Chondrocyte (in vitro differentiated cells): ENCODE measurements around the gene C2orf42. TPM values are rescaled to one million over a fixed set of nuclear protein-coding genes. Genes with fewer than 3 reads are reported as not detected.

ENCODE experiments used
- DNase-seq: peaks from one replicate; pipeline ENCODE4 v3.0.0; 2021; ENCODE audit warnings: mixed read lengths, low spot score
- H3K27ac Mint-ChIP-seq: one replicate; pipeline ENCODE4 v1.8.0; 2021; ENCODE audit warnings: mild to moderate bottlenecking, moderate library complexity, mixed read lengths; ENCODE audit not compliant: unreplicated experiment
- H3K27me3 Mint-ChIP-seq: 2 replicates; pipeline ENCODE4 v1.8.0; 2021; ENCODE audit warnings: low read depth, mixed read lengths
- H3K36me3 Mint-ChIP-seq: 2 replicates; pipeline ENCODE4 v1.8.0; 2021; ENCODE audit warnings: low read depth, mixed read lengths
- H3K4me1 Mint-ChIP-seq: 2 replicates; pipeline ENCODE4 v1.8.0; 2021; ENCODE audit warnings: low read depth, mild to moderate bottlenecking, mixed read lengths
- H3K4me3 Mint-ChIP-seq: one replicate; pipeline ENCODE4 v1.8.0; 2021; ENCODE audit warnings: mild to moderate bottlenecking, moderate library complexity, mixed read lengths; ENCODE audit not compliant: unreplicated experiment
- H3K9me3 Mint-ChIP-seq: 2 replicates; pipeline ENCODE4 v1.8.0; 2021; ENCODE audit warnings: low read depth, mixed read lengths
- total RNA-seq: library from RNA; stranded (reverse); gene quantifications from 3 replicates; pipeline ENCODE4 v1.2.1, GENCODE V29; 2021
- TF ChIP-seq, protein P1 (sequence below): fragments of 200-600 bp; sonication (generic); IDR thresholded peaks from 2 replicates; pipeline ENCODE4 v1.5.0; 2021; ENCODE audit warnings: antibody characterized with exemption, mild to moderate bottlenecking, moderate library complexity

Gene C2orf42
- total RNA-seq, 1 donor from 2014 or later: 14.3 TPM

DNA sequence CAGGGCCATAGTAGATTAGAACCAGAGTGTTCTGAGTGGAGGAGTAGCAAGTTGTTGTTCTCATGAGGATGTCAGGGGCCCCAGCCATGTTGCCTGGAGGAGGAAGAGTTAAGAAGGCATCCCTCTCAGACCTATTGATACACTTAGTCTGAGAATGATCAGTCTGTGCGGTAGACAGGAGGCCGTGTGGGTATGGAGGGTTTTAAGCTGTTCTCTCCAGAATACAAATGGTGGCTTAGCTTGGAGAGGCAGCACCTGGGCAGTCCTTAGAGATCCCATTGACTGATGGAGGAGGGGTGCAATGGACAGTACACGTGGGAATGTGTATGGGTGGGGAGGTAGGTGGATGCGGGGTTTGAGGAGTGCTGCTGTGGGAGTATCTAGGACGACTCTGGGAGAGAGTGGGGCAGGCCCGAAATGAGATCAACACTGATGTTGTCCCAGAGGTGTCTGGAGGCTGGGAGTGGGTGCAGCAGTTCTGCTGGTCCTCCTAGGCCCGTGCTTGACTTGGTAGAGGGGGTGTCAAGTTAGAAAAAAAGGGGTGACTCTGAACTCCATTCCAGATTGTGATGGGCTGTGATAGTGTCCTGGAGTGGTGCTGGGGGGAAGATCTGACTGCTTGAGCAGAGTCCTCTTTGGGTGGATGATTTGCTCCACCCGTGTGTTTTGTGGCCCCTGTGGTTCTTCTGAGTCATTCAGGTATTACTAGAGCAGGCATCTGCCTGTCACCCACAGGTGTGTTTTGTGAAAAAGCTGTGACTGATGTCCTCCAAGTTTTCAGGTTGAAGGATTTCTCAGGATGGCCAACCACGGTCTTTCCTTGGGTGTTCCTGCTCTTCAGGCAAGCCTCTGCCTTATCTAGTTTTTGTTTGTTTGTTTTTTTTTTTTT, 44.7 kb downstream of the C2orf42 start:
- TF ChIP-seq, protein P1, sequence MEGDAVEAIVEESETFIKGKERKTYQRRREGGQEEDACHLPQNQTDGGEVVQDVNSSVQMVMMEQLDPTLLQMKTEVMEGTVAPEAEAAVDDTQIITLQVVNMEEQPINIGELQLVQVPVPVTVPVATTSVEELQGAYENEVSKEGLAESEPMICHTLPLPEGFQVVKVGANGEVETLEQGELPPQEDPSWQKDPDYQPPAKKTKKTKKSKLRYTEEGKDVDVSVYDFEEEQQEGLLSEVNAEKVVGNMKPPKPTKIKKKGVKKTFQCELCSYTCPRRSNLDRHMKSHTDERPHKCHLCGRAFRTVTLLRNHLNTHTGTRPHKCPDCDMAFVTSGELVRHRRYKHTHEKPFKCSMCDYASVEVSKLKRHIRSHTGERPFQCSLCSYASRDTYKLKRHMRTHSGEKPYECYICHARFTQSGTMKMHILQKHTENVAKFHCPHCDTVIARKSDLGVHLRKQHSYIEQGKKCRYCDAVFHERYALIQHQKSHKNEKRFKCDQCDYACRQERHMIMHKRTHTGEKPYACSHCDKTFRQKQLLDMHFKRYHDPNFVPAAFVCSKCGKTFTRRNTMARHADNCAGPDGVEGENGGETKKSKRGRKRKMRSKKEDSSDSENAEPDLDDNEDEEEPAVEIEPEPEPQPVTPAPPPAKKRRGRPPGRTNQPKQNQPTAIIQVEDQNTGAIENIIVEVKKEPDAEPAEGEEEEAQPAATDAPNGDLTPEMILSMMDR: no peak
- Mint-ChIP-seq H3K4me1 (peaks cover 16% of the 10 kb centered on the region), H3K9me3 (no peaks in the 10 kb centered on the region), H3K36me3 (peaks cover 13% of the 10 kb centered on the region), H3K4me3 (no peak overlapping the region), H3K27ac (no peak overlapping the region), H3K27me3 (no peaks in the 10 kb centered on the region)
- no peak for DNase-seq

GRCh38 chr2:70145144-70145490, 45.7 kb downstream of the C2orf42 start:
- DNase-seq: no peak
- Mint-ChIP-seq H3K4me3 (no peak overlapping the region), H3K27me3 (no peaks in the 10 kb centered on the region), H3K4me1 (peaks cover 24% of the 10 kb centered on the region), H3K27ac (no peak overlapping the region), H3K36me3 (peaks cover 10% of the 10 kb centered on the region), H3K9me3 (no peaks in the 10 kb centered on the region)
- TF ChIP-seq, protein P1: no peak

GRCh38 chr2:70144443-70145143, 46.2 kb downstream of the C2orf42 start:
- Mint-ChIP-seq H3K36me3 (peaks cover 4% of the 10 kb centered on the region), H3K27me3 (no peaks in the 10 kb centered on the region), H3K27ac (peak overlapping the region; percentile 23), H3K4me3 (no peak overlapping the region), H3K9me3 (no peaks in the 10 kb centered on the region), H3K4me1 (peaks cover 26% of the 10 kb centered on the region)
- TF ChIP-seq, protein P1: peak; percentile 15
- DNase-seq: no peak

GRCh38 chr2:70143314-70144150, 47.3 kb downstream of the C2orf42 start:
- Mint-ChIP-seq H3K4me1 (peaks cover 26% of the 10 kb centered on the region), H3K27ac (peak overlapping the region; percentile 99), H3K9me3 (no peaks in the 10 kb centered on the region), H3K36me3 (no peaks in the 10 kb centered on the region), H3K27me3 (no peaks in the 10 kb centered on the region), H3K4me3 (peak overlapping the region; percentile 71)
- no peak for DNase-seq
- TF ChIP-seq, protein P1: no peak
